Sciatic nerve (tissue), 2 donors: ENCODE results near the gene ZNF837. TPM values are rescaled to one million over a fixed set of nuclear protein-coding genes. Genes with fewer than 3 reads are reported as not detected.
A peak's percentile ranks its signal among the peaks of the same experiment; 100 is the strongest.
"Not testable (repeated sequence)": the region's sequence is repeated elsewhere in the genome, so short reads cannot be mapped to it uniquely, and the experiment has no call there.

Experiments
- ATAC-seq: fragments of 200-7000 bp; cut with Tn5 transposase; one replicate; pipeline ENCODE4 v1.9.1; 2020; ENCODE audit warnings: mild to moderate bottlenecking, moderate library complexity
- DNase-seq: peaks from one replicate; pipeline ENCODE4 v3.0.0-alpha.2; 2020; ENCODE audit warnings: low spot score
- intact Hi-C: fragments of 100-400 bp; cut with DNase I; formaldehyde crosslinking; loops from one replicate; pipeline ENCODE4 v1.14.2; 2022
- total RNA-seq: library from RNA; stranded (reverse); fragmentation: NEBNext Ultra II Directional; extraction: Animal tissue kit (Norgen Biotek cat#: 25700); gene quantifications from one replicate; pipeline ENCODE4 v1.2.1, GENCODE V29; 2021
- donor health status: DM: no; HTN: no; CAD: no.
- donor health status: DM: no; HTN: no; CAD: no.

Gene ZNF837
- total RNA-seq, 1 donor from 2014 or later, result 2.0 TPM

GRCh38 chr19:58353717-58354477, 26.9 kb downstream of the ZNF837 start:
- intact Hi-C loops, result no loop called here
- no peak for DNase-seq

DNA sequence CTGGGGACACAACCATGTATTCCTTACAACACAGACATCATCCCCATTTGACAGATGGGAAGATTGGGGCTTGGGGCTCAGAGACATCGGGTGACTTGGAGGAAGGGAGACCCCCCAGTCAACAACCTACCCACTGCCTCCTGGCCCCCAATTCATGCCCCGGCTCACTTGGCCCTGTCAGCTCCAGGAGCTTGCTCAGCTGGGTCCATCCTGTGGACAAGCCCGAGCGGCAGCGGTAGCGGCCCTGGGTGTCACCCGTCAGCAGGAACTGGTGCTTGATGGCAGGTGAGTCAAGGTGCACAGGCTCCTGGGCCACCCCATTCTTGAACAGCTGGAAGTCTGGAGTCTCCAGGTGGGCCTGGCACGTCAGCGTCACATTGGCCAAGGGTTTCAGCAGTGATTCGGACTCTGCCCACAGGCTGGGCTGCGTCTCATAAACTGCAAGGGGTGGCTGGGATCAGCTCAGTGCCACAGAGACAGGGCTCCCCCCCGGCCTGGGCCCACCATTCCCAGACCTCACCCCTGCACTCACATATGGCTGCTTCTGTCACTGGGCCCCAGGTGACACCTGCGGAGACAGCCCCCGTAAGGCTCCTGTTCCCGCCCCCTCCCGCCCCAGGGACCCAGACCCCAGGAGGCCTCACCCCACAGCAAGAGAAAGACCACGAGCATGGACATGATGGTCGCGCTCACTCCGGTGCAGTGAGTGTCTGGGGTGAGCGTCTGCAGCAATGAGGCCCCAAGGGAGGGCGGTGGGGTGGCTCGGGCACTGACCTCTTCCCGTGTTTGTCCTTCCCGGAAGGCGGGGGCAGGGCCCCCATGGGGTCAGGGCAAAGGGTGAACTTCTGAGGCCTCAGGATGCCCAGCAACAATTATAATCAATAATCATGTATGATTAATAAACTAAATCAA, 27.8 kb downstream of the ZNF837 start, which contains the start of gene A1BG:
TSS of gene A1BG (minus strand) at position 733 of the 912 bp plus-strand sequence. CDS start at position 678, 55 bp downstream.
- intact Hi-C loops, result no loop called here
- DNase-seq, result no peak
- no peak for ATAC-seq

More at GRCh38 chr19:58353717-58354477, 26.9 kb downstream of the ZNF837 start:
- no peak for ATAC-seq

- DNase-seq (no peak), ATAC-seq (no peak)
- intact Hi-C loops, result no loop called here
These were observed 28.7 kb downstream of the ZNF837 start for GRCh38 chr19:58351990-58352755.

DNA sequence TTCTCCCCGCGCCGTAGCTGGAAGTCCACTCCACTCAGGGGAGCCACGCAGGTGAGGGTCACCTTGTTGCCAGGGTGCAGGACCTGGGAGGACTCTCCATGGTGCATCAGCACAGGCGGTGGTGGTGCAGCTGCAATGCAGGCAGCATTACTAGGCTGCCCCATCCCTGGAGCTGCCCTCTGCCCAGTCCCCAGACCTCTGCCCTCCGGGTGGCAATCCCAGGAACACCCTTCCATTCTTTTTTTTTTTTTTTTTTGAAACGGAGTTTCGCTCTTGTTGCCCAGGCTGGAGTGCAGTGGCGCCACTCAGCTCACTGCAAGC, 29.3 kb downstream of the ZNF837 start:
- no peak for ATAC-seq
- no peak for DNase-seq
- intact Hi-C loops, result no loop called here

DNA sequence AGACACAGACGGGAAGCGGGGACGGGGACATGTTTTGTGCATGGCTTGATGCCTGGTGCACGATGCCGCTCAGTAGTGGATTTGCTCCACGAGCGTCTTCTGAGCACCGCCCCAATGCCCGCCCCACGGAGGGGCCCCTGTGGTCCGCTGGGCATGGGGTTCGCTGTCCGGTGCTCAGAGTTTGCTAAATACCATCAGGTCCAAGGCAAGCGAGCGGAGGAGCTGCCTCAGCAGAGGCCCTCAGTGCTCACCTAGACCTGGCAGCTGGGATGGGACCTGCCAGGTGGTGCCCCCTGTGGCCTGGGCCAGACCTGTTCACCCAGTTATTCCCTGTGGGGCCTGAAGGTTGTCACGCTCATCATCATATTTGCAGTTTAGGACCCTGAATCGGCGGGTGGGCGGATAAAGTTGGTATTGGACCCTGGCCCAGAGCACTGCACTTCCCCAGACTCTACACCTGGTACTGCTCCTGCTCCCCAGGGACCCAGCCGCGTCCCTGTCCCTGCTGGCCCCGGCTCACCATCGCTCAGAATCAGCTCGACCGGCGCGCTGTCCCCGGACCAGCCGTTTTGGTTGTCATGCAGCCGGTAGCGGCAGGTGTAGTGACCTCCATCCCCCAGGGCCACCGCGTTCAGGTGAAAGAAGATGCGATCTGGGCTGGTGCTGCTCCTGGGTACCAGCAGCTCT, 29.8 kb downstream of the ZNF837 start:
- ATAC-seq (no peak), DNase-seq (no peak)
- intact Hi-C loops, result no loop called here

DNA sequence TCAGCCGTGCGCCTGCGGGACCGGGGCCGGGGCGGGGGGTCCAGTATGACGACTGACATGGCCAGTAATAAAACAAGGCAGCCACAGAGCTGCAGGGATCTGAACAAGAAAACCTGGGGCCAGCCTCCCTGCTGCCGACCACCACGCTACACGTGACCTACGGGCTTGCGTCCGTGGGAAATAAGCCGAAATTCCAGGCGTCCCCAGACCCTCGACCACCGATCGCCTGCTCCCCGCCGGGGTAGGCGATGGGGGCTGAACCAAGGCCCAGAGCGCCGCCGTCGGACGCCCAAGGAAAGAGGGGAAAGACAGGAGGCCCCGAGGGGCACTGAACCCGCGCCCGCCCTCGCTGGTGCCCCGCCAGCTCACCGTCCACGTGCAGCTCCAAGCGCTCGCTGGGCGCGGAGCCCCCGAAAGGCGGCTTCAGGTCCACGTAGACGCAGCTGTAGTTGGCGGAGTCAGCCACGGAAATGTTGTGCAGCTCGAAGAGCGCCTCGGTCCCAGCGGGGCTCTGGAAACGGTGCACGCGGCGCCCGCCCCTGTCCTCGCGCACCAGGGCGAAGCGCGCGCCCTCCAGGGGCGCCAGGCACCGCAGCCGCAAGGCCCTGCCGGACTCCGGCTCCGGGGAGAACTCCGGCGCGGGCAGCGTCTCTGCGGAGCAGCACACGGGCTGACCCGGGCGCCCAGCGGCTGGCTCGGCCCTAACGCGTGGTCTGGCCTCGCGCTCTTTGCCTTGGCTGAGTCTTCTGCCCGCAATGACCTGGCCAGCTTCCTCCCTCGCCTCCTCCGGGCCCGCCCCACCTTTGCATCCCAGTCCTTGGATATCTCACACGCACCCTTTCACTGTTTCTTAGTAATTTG, 30.6 kb downstream of the ZNF837 start:
- DNase-seq (peak; percentile 53), ATAC-seq (no peak)
- intact Hi-C loops, result no loop called here

DNA sequence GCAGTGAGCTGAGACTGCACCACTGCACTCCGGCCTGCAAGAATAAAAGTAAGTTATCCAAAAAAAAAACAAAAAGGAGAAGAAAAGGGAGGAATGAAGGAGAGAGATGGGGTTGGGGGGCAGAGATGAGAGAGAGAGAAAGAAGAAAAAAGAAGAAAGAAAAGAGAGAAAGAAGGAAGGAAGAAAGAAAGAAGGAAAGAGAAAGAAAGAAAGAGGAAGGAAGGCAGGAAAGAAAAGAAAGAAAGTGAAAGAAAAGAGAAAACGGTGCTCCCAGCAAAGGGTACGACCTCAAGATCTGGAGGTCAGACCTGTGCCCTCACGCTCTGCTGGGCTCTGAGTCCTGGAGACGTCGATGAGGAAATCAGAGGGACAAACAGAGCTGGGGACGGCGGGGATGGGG, 31.2 kb downstream of the ZNF837 start:
- DNase-seq (no peak), ATAC-seq (no peak)
- intact Hi-C loops, result no loop called here

DNA sequence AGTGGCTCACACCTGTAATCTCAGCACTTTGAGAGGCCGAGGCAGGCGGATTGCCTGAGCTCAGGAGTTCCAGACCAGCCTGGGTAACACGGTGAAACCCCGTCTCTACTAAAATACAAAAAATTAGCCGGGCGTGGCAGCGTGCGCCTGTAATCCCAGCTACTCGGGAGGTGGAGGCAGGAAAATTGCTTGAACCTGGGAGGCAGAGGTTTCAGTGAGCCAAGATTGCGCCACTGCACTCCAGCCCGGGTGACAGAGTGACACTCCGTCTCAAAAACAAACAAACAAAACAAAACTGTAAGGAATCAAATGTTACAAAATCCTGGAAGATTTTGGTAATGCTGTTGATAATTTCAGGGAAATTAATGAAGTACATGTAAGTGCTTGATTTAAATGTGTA, 32.8 kb downstream of the ZNF837 start:
- ATAC-seq, intact Hi-C loops: not testable (repeated sequence)
- DNase-seq, result peak; percentile 39

DNA sequence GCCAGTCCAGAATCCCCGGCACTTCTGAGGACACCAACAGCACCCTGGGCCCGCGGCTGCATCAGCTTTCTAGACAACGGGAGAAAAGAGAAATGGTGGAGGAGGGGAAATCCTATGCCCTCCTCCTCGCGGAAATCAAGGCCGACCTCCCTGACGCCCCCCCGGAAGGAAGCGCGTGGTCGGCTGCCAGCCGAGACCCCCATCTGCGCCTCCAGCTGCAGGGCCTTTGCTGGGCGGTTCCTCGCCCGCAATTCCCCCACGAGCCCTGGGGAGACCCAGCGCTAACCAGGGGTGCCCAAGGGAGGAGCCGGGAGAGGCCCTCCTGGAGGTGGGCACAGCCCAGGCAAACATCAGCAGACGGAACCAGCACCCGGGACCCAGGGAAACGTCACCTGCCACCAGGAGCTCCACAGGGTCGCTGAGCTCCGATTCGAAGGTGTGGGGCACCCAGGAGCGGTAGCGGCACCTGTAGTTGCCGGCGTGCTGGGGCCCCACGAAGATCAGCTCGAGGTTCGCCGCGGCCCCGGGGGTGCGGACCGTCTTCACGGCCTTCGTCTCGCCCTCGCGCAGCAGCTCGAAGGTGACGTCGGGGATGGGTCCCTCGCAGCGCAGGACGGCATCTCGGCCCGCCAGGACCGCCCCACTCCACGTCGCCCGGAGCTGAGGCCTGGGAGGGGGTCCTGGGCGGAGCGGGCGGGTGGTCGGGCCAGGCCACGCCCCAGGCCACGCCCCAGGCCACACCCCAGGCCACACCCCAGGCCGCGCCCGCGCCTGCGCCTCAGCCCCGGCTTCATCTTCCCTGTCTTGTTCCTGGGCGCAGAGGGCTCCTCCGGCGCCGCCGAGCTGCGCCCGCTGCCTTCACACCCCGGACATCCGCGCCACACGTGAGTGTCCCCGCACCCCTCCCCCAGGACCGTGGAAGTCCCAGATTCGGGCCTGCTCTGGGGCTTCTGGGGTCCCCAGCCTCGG, 33.6 kb downstream of the ZNF837 start:
- intact Hi-C loops, result no loop called here
- DNase-seq, result peak; percentile 72
- peak; percentile 93 for ATAC-seq

GRCh38 chr19:58345558-58345957, 35.3 kb downstream of the ZNF837 start:
- intact Hi-C loops, result no loop called here
- ATAC-seq (no peak), DNase-seq (no peak)

DNA sequence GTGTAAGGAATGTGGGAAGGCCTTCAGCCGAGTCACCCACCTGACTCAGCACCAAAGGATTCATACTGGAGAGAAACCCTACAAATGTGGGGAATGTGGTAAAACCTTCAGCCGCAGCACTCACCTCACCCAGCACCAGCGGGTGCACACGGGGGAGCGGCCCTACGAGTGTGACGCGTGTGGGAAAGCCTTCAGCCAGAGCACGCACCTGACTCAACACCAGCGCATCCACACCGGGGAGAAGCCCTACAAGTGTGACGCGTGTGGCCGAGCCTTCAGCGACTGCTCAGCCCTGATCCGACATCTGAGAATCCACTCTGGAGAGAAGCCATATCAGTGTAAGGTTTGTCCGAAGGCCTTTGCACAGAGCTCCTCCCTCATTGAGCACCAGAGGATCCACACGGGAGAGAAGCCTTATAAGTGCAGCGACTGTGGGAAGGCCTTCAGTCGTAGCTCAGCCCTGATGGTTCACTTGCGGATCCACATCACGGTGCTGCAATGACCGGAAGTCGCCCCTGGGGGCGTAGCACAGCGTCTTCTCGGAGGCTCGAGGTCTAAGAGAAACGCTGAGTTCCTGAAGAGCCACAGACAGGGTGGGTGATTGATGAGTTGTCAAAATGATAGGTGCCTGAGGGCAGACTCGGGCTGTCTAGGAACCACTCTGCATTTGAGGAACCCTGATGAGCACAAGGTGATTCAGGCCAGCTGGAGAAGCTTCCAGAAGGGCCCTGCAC, 41.8 kb downstream of the ZNF837 start:
- no peak for DNase-seq

DNA sequence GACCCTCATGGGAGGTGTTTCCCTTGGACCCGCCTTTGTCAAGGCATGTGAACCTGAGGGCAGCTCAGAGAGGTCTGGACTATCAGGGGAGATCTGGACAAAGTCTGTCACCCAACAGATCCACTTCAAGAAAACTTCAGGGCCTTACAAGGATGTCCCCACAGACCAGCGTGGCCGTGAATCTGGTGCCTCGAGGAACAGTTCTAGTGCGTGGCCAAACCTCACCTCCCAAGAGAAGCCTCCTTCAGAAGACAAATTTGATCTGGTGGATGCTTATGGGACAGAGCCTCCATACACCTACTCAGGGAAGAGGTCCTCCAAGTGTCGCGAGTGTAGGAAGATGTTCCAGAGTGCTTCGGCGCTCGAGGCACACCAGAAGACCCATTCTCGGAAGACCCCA, 42.5 kb downstream of the ZNF837 start:
- DNase-seq, result no peak
- intact Hi-C loops, result no loop called here
- ATAC-seq, result no peak

More for the DNA sequence above, 41.8 kb downstream of the ZNF837 start:
- no peak for ATAC-seq
- intact Hi-C loops, result no loop called here

DNA sequence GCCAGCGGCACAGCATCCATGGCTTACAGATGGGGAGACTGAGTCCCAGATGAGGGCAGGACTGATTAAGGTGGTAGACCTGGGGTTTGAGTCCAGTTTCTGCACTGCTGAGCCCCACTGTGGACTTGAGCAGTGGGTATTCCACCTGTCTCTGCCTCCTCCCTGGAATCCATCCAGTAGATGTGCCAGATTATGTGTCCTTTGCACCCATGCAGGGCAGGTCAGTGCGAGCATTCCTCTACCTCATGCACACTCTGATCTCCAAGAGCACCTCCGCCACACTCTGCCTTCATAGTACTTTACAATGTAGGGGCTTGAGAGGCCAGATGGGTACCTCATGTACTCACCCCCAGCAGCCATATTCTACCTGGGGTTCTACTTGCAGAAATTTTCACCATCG, 44.0 kb downstream of the ZNF837 start:
- DNase-seq (no peak), ATAC-seq (no peak)
- intact Hi-C loops, result no loop called here

- DNase-seq (no peak), ATAC-seq (no peak)
- intact Hi-C loops, result no loop called here
These were observed 44.6 kb downstream of the ZNF837 start for GRCh38 chr19:58336216-58336615.

DNA sequence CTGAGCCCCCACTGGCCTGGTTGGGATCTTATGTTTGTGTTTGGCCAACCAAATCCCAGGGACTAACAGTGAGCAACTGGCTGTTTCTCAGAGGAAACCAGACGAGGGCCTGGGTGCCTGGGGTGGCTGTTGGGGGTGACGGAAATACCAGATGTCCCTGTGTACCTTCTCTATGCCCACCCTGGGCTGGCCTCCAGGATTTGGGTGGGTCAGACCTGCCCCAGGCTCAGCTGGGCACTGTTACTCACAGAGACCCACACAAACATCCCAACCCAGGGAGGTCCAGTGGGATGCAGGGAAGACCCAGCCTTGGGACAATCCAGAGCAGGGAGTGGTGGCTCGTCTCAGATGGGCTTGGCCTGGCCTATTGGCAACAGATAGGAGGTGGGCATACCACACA, 45.2 kb downstream of the ZNF837 start:
- intact Hi-C loops, result no loop called here
- no peak for DNase-seq
- no peak for ATAC-seq

DNA sequence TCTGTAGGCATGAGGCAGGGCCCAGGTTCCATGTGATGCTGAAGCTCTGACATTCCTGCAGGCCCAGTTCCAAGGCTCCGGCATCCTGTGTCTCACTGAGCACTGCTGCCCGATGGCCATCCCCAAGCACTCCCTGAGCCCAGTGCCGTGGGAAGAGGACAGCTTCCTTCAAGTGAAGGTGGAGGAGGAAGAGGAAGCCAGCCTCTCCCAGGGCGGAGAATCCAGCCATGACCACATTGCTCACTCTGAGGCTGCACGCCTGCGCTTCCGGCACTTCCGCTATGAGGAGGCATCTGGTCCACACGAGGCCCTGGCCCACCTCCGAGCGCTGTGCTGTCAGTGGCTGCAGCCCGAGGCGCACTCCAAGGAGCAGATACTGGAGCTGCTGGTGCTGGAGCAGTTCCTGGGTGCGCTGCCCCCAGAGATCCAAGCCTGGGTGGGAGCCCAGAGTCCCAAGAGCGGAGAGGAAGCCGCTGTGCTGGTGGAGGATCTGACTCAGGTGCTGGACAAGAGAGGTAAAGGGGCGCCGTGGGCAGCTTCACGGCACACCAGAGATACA, 46.1 kb downstream of the ZNF837 start:
- no peak for ATAC-seq
- peak; percentile 36 for DNase-seq
- intact Hi-C loops, result no loop called here
